Keratinocyte (primary cell): ENCODE data around the gene CCNT1. TPM values are rescaled to one million over a fixed set of nuclear protein-coding genes. Genes with fewer than 3 reads are reported as not detected.

ENCODE experiments used
- DNase-seq: peaks from one replicate; pipeline ENCODE4 v3.0.0-alpha.2; 2011; ENCODE audit warnings: low read depth, missing footprints, low spot score
- FAIRE-seq: peaks from 2 replicates; lab custom pipeline; 2011; peaks lifted over from hg19 to GRCh38; lab: Jason Lieb, UNC
- H2AFZ ChIP-seq: 2 replicates; pipeline ENCODE4 v1.6.0; 2012; ENCODE audit warnings: low read length, control low read depth, inconsistent platforms; ENCODE audit not compliant: control insufficient read depth
- H3K27ac ChIP-seq: 2 replicates; pipeline ENCODE4 v1.5.1; 2011; ENCODE audit warnings: low read length; ENCODE audit not compliant: control insufficient read depth, insufficient read depth
- H3K27me3 ChIP-seq: 3 replicates; pipeline ENCODE4 v1.6.0; 2011; ENCODE audit warnings: low read length; ENCODE audit not compliant: control insufficient read depth, insufficient read depth; ENCODE audit errors: extremely low read depth
- H3K36me3 ChIP-seq, 2 experiments: 2 replicates in 1 of 2; 3 replicates in 1 of 2; pipeline ENCODE4 v1.5.1; 2011; ENCODE audit warnings: low read length in 2 of 2, mild to moderate bottlenecking in 1 of 2; ENCODE audit not compliant: control insufficient read depth in 2 of 2, insufficient read depth in 2 of 2; ENCODE audit errors: extremely low read depth in 1 of 2
- H3K4me1 ChIP-seq: 3 replicates; pipeline ENCODE4 v1.5.1; 2011; ENCODE audit warnings: low read length; ENCODE audit not compliant: control insufficient read depth, insufficient read depth; ENCODE audit errors: extremely low read depth
- H3K4me2 ChIP-seq: 3 replicates; pipeline ENCODE4 v1.6.0; 2011; ENCODE audit warnings: low read depth, low read length; ENCODE audit not compliant: control insufficient read depth, insufficient read depth; ENCODE audit errors: extremely low read depth
- H3K4me3 ChIP-seq, 3 experiments: fragments of 200-600 bp in 1 of 3; sonication (generic) in 1 of 3; 2 replicates in 2 of 3; 3 replicates in 1 of 3; pipeline ENCODE4 v1.5.1; 2011 to 2016; ENCODE audit warnings: low read length in 3 of 3, mild to moderate bottlenecking in 3 of 3, control low read depth in 2 of 3, inconsistent platforms in 1 of 3, low read depth in 1 of 3, mixed read lengths in 1 of 3, mixed run types in 1 of 3, moderate library complexity in 1 of 3; ENCODE audit not compliant: control insufficient read depth in 2 of 3, insufficient read depth in 2 of 3; ENCODE audit errors: extremely low read depth in 1 of 3
- H3K79me2 ChIP-seq: 2 replicates; pipeline ENCODE4 v1.6.0; 2012; ENCODE audit warnings: low read length; ENCODE audit not compliant: control insufficient read depth, insufficient read depth
- H3K9ac ChIP-seq: 3 replicates; pipeline ENCODE4 v1.6.0; 2011; ENCODE audit warnings: low read length; ENCODE audit not compliant: control insufficient read depth, insufficient read depth; ENCODE audit errors: extremely low read depth
- H3K9me1 ChIP-seq: 3 replicates; pipeline ENCODE4 v1.6.0; 2011; ENCODE audit warnings: low read length; ENCODE audit not compliant: control insufficient read depth, insufficient read depth; ENCODE audit errors: extremely low read depth
- H3K9me3 ChIP-seq: 2 replicates; pipeline ENCODE4 v1.5.1; 2012; ENCODE audit warnings: low read depth, low read length; ENCODE audit not compliant: control insufficient read depth
- H4K20me1 ChIP-seq: 3 replicates; pipeline ENCODE4 v1.6.0; 2011; ENCODE audit warnings: low read length; ENCODE audit not compliant: control insufficient read depth, insufficient read depth; ENCODE audit errors: extremely low read depth
- EZH2 ChIP-seq: IDR thresholded peaks from one replicate; pipeline ENCODE4 v1.6.1; 2012; ENCODE audit warnings: inconsistent platforms, mild to moderate bottlenecking, low read length, moderate library complexity
- dilution Hi-C: fragments of 300-500 bp; cut with MboI; formaldehyde crosslinking; loops from one replicate; pipeline ENCODE4 v1.7.0; 2020; ENCODE audit warnings: low sequenced_read_pairs; ENCODE audit not compliant: extremely low pct_ligation_motif_present
- polyA plus RNA-seq, 5 experiments: library from polyadenylated mRNA; depleted of rRNA in 3 of 5; stranded (reverse) in 3 of 5; stranded (forward) in 1 of 5; unstranded in 1 of 5; fragments of >200 nt; gene quantifications; 1 replicate in 1 of 5; 2 replicates in 3 of 5; 3 replicates in 1 of 5; pipeline versions ENCODE4 v1.2.1 to v1.2.3, GENCODE V29; 2011 to 2012; ENCODE audit warnings: missing spikeins in 2 of 5, low read depth in 1 of 5, low replicate concordance in 1 of 5
- TF ChIP-seq, protein P1 (sequence below), 3 experiments: IDR thresholded peaks in 1 of 3; conservative IDR thresholded peaks in 1 of 3; optimal IDR thresholded peaks in 1 of 3; 2 replicates in 2 of 3; 3 replicates in 1 of 3; pipeline versions ENCODE3 to v1.5.1; 2011; ENCODE audit warnings: low read length in 3 of 3, mild to moderate bottlenecking in 3 of 3, moderate library complexity in 2 of 3, control low read depth in 1 of 3, inconsistent platforms in 1 of 3; ENCODE audit not compliant: insufficient read depth in 2 of 3; ENCODE audit errors: extremely low read depth in 1 of 3

The CCNT1 gene
- polyA plus RNA-seq, 1 donor (not counting 4 experiments of a cell fraction or from before 2014, with no cell fraction given): 23.4 TPM

DNA sequence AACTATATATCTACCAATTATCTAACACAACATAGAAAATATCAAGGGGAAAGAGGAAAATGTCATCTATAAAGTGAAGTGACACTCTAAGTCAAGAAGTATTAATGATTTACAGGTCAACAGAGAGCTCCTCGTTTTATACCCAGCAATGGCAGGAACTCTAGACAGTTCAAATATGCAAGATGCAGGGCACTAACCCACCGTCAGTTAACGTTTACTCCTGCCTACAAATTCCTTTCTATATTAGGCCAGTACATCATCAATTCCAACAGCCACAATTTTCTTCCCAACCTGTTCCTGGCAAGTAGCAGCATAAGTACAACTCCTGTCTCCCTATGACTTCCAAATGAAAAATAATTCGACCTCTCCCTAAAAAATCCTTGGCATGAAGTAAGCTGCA is 25.5 kb downstream of the CCNT1 start:
- H2AFZ ChIP-seq: no peak overlapping the region
- dilution Hi-C loops: no loop called here
- FAIRE-seq (no peak), DNase-seq (no peak)
- no peaks in the 10 kb centered on the region for H3K9me3 ChIP-seq
- TF ChIP-seq EZH2: no peak
- TF ChIP-seq, protein P1, sequence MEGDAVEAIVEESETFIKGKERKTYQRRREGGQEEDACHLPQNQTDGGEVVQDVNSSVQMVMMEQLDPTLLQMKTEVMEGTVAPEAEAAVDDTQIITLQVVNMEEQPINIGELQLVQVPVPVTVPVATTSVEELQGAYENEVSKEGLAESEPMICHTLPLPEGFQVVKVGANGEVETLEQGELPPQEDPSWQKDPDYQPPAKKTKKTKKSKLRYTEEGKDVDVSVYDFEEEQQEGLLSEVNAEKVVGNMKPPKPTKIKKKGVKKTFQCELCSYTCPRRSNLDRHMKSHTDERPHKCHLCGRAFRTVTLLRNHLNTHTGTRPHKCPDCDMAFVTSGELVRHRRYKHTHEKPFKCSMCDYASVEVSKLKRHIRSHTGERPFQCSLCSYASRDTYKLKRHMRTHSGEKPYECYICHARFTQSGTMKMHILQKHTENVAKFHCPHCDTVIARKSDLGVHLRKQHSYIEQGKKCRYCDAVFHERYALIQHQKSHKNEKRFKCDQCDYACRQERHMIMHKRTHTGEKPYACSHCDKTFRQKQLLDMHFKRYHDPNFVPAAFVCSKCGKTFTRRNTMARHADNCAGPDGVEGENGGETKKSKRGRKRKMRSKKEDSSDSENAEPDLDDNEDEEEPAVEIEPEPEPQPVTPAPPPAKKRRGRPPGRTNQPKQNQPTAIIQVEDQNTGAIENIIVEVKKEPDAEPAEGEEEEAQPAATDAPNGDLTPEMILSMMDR (optimal IDR thresholded peaks at IDR 0.05 in 1 of 3, IDR thresholded peaks at IDR 0.05 in 1 of 3, conservative IDR thresholded peaks at IDR 0.05 in 1 of 3; ENCODE audit: extremely low read depth in 1 of 3, insufficient read depth in 2 of 3, low read length in 3 of 3): no peak
- H3K79me2 ChIP-seq: peaks cover 16% of the 10 kb centered on the region
- peaks cover 21 to 25% of the 10 kb centered on the region in 2 experiments for H3K36me3 ChIP-seq
- no peak overlapping the region for H3K4me2 ChIP-seq
- H3K9ac ChIP-seq: no peak overlapping the region
- no peaks in the 10 kb centered on the region for H3K27me3 ChIP-seq
- no peak overlapping the region for H3K4me3 ChIP-seq
- no peaks in the 10 kb centered on the region for H3K9me1 ChIP-seq
- H3K4me1 ChIP-seq: no peaks in the 10 kb centered on the region
- peaks cover 6% of the 10 kb centered on the region for H4K20me1 ChIP-seq
- no peak overlapping the region for H3K27ac ChIP-seq

DNA sequence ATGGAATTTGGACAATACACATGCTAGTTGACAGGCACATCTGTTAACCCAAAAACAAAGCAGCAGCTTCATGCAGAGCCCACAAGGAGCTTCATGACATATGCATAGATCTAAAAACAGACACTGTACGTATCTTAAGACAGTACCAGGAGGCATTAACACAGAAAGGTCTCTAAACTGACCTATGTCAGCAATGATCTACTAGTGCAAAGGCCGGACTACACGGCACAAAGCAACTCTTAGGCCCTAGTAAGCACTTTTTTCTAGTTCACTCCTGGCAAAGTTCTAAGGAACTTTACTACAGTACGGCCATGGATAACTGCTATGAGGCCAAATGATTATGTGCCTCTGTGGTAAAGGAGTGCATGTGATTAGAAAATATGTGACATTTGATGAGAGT is 26.1 kb downstream of the CCNT1 start:
- Histone ChIP-seq H3K9me1 (no peaks in the 10 kb centered on the region), H3K4me1 (no peaks in the 10 kb centered on the region), H3K9me3 (no peaks in the 10 kb centered on the region), H3K79me2 (peaks cover 14% of the 10 kb centered on the region), H3K4me2 (no peak overlapping the region), H3K9ac (no peak overlapping the region), H3K36me3 (peaks cover 17 to 20% of the 10 kb centered on the region in 2 experiments), H3K27me3 (no peaks in the 10 kb centered on the region), H2AFZ (no peak overlapping the region), H3K4me3 (no peak overlapping the region), H3K27ac (no peak overlapping the region), H4K20me1 (peaks cover 3% of the 10 kb centered on the region)
- no peak for DNase-seq
- FAIRE-seq: no peak
- dilution Hi-C loops: no loop called here
- TF ChIP-seq, protein P1 (optimal IDR thresholded peaks at IDR 0.05 in 1 of 3, IDR thresholded peaks at IDR 0.05 in 1 of 3, conservative IDR thresholded peaks at IDR 0.05 in 1 of 3; ENCODE audit: extremely low read depth in 1 of 3, insufficient read depth in 2 of 3, low read length in 3 of 3): no peak
- TF ChIP-seq EZH2: no peak
